ENCODE data around the gene KIF19. TPM values are rescaled to one million over a fixed set of nuclear protein-coding genes. Genes with fewer than 3 reads are reported as not detected.
"Not testable (repeated sequence)": the region's sequence is repeated elsewhere in the genome, so short reads cannot be mapped to it uniquely, and the experiment has no call there.

KIF19 gene
- total RNA-seq, 1 experiment from 2014 or later: 0.15 TPM

GRCh38 chr17:74277935-74278334 is 48.1 kb upstream of the KIF19 start:
- no peaks in the 10 kb centered on the region for H3K79me2 ChIP-seq (ENCODE audit: insufficient read depth, low read length)
- 0 out of 2 replicates have a peak, but pooled peaks cover 3% of the 10 kb centered on the region for H3K27me3 ChIP-seq (ENCODE audit: insufficient read depth, low read length)
- no peak overlapping the region for H3K27ac ChIP-seq (ENCODE audit: low read depth, low read length)
- H3K36me3 ChIP-seq (ENCODE audit: control insufficient read depth in 1 of 2, insufficient read depth in 2 of 2, low read length in 2 of 2): no peaks in the 10 kb centered on the region
- ChIA-PET CTCF (no interaction called here), POLR2A (no interaction called here), RAD21 (ENCODE audit: low non-redundant PET in 1 of 2, low total read pairs in 2 of 2, uncharacterized antibody in 2 of 2, unreplicated experiment in 2 of 2) (no interaction called here)
- no peaks in the 10 kb centered on the region for H3K9me3 ChIP-seq (ENCODE audit: control insufficient read depth in 1 of 2, insufficient read depth in 1 of 2, low read depth in 1 of 2, low read length in 2 of 2)
- H2AFZ ChIP-seq (ENCODE audit: low read depth, low read length, poor library complexity, severe bottlenecking): no peak overlapping the region
- no peak overlapping the region for H3K4me2 ChIP-seq (ENCODE audit: low read length)
- peaks cover 3 to 6% of the 10 kb centered on the region in 2 experiments; a peak in 3 of 4 replicates for H3K4me1 ChIP-seq (ENCODE audit: control insufficient read depth in 1 of 2, insufficient read depth in 2 of 2, low read length in 2 of 2)
- TF ChIP-seq POLR2A (IDR thresholded peaks at IDR 0.05; ENCODE audit: borderline replicate concordance, extremely low read depth, insufficient read depth, insufficient read length): no peak
- H3K4me3 ChIP-seq (replicated peaks in 1 of 2; ENCODE audit: low read depth in 1 of 2, low read length in 2 of 2): no peak overlapping the region
- no peaks in the 10 kb centered on the region for H4K20me1 ChIP-seq (ENCODE audit: insufficient read depth)
- ATAC-seq (no peak), DNase-seq (ENCODE audit: low read depth, low spot score) (no peak)
- intact Hi-C loops (cut with micrococcal nuclease): no loop called here
- H3K9ac ChIP-seq (ENCODE audit: low read length): no peak overlapping the region
- H3K9me2 ChIP-seq (ENCODE audit: insufficient read depth): no peaks in the 10 kb centered on the region
- no TSS peak for BruUV-seq (replicated peaks)

GRCh38 chr17:74279617-74280016 is 46.4 kb upstream of the KIF19 start:
- not testable (repeated sequence) for BruUV-seq (replicated peaks)

GRCh38 chr17:74280093-74280513 is 45.9 kb upstream of the KIF19 start:
- RAD21 ChIA-PET (ENCODE audit: low non-redundant PET in 1 of 2, low total read pairs in 2 of 2, uncharacterized antibody in 2 of 2, unreplicated experiment in 2 of 2): no interaction called here
- Histone ChIP-seq H3K4me2 (ENCODE audit: low read length) (no peak overlapping the region), H3K27me3 (ENCODE audit: insufficient read depth, low read length) (0 out of 2 replicates have a peak, but pooled peaks cover 3% of the 10 kb centered on the region), H3K27ac (ENCODE audit: low read depth, low read length) (no peak overlapping the region), H4K20me1 (ENCODE audit: insufficient read depth) (no peaks in the 10 kb centered on the region), H3K9me2 (ENCODE audit: insufficient read depth) (no peaks in the 10 kb centered on the region), H2AFZ (ENCODE audit: low read depth, low read length, poor library complexity, severe bottlenecking) (no peak overlapping the region), H3K36me3 (ENCODE audit: control insufficient read depth in 1 of 2, insufficient read depth in 2 of 2, low read length in 2 of 2) (no peaks in the 10 kb centered on the region), H3K79me2 (ENCODE audit: insufficient read depth, low read length) (no peaks in the 10 kb centered on the region), H3K9ac (ENCODE audit: low read length) (no peak overlapping the region), H3K9me3 (ENCODE audit: control insufficient read depth in 1 of 2, insufficient read depth in 1 of 2, low read depth in 1 of 2, low read length in 2 of 2) (no peaks in the 10 kb centered on the region), H3K4me1 (ENCODE audit: control insufficient read depth in 1 of 2, insufficient read depth in 2 of 2, low read length in 2 of 2) (peaks cover 5 to 10% of the 10 kb centered on the region in 2 experiments; a peak in 3 of 4 replicates), H3K4me3 (replicated peaks in 1 of 2; ENCODE audit: low read depth in 1 of 2, low read length in 2 of 2) (no peak overlapping the region)
- no peak for DNase-seq (ENCODE audit: low read depth, low spot score)
- ATAC-seq: no peak
- no TSS peak for BruUV-seq (replicated peaks)
- intact Hi-C loops (cut with micrococcal nuclease): no loop called here
- CTCF ChIA-PET: no interaction called here
- POLR2A ChIA-PET: no interaction called here
- no peak for TF ChIP-seq CEBPB (IDR thresholded peaks at IDR 0.05; ENCODE audit: low read depth)
- TF ChIP-seq EGR1 (IDR thresholded peaks at IDR 0.05; ENCODE audit: low read depth): no peak
- TF ChIP-seq ZBTB33 (IDR thresholded peaks at IDR 0.05; ENCODE audit: extremely low read depth, insufficient replicate concordance, low read length): no peak
- TF ChIP-seq FOSL1 (IDR thresholded peaks at IDR 0.05; ENCODE audit: low read depth): no peak
- TF ChIP-seq MAX (IDR thresholded peaks at IDR 0.05): no peak
- no peak for TF ChIP-seq CTCF (IDR thresholded peaks at IDR 0.05 in 2 of 3, conservative IDR thresholded peaks at IDR 0.05 in 1 of 3; ENCODE audit: borderline replicate concordance in 1 of 3, insufficient read depth in 1 of 3, low read depth in 2 of 3, low read length in 2 of 3)
- TF ChIP-seq TCF7L2 (IDR thresholded peaks at IDR 0.05; ENCODE audit: borderline replicate concordance, extremely low read depth, insufficient read depth, insufficient read length): no peak
- no peak for TF ChIP-seq YY1 (IDR thresholded peaks at IDR 0.05; ENCODE audit: extremely low read depth, insufficient replicate concordance, low read depth, low read length)

More at GRCh38 chr17:74279617-74280016, 46.4 kb upstream of the KIF19 start:
- H2AFZ ChIP-seq (ENCODE audit: low read depth, low read length, poor library complexity, severe bottlenecking); DNase-seq (ENCODE audit: low read depth, low spot score); H4K20me1 ChIP-seq (ENCODE audit: insufficient read depth); H3K79me2 ChIP-seq (ENCODE audit: insufficient read depth, low read length); H3K9me3 ChIP-seq (ENCODE audit: control insufficient read depth in 1 of 2, insufficient read depth in 1 of 2, low read depth in 1 of 2, low read length in 2 of 2); H3K27me3 ChIP-seq (ENCODE audit: insufficient read depth, low read length); H3K4me3 ChIP-seq (replicated peaks in 1 of 2; ENCODE audit: low read depth in 1 of 2, low read length in 2 of 2); ATAC-seq; H3K9ac ChIP-seq (ENCODE audit: low read length); H3K4me1 ChIP-seq (ENCODE audit: control insufficient read depth in 1 of 2, insufficient read depth in 2 of 2, low read length in 2 of 2); RAD21 ChIA-PET (ENCODE audit: low non-redundant PET in 1 of 2, low total read pairs in 2 of 2, uncharacterized antibody in 2 of 2, unreplicated experiment in 2 of 2); H3K27ac ChIP-seq (ENCODE audit: low read depth, low read length); intact Hi-C loops (cut with micrococcal nuclease); H3K9me2 ChIP-seq (ENCODE audit: insufficient read depth); CTCF ChIA-PET; POLR2A ChIA-PET; H3K36me3 ChIP-seq (ENCODE audit: control insufficient read depth in 1 of 2, insufficient read depth in 2 of 2, low read length in 2 of 2); H3K4me2 ChIP-seq (ENCODE audit: low read length): not testable (repeated sequence)
